Dermis microvascular lymphatic vessel endothelial cell (primary cell): ENCODE measurements around the gene XPNPEP2. TPM values are rescaled to one million over a fixed set of nuclear protein-coding genes. Genes with fewer than 3 reads are reported as not detected.
A peak's percentile ranks its signal among the peaks of the same experiment; 100 is the strongest.
"Not testable (repeated sequence)": the region's sequence is repeated elsewhere in the genome, so short reads cannot be mapped to it uniquely, and the experiment has no call there.

Experiments used
- DNase-seq, 2 donors: peaks; one replicate each; pipeline versions ENCODE4 v3.0.0 to v3.0.0-alpha.2; 2010; ENCODE audit warnings: low read depth in 2 of 2
- total RNA-seq: library from RNA; depleted of rRNA; stranded (reverse); fragments of >200 nt; gene quantifications from 2 replicates; pipeline ENCODE4 v1.2.1, GENCODE V29; 2014

The XPNPEP2 gene
- total RNA-seq, 1 donor from 2014 or later: not detected

DNA sequence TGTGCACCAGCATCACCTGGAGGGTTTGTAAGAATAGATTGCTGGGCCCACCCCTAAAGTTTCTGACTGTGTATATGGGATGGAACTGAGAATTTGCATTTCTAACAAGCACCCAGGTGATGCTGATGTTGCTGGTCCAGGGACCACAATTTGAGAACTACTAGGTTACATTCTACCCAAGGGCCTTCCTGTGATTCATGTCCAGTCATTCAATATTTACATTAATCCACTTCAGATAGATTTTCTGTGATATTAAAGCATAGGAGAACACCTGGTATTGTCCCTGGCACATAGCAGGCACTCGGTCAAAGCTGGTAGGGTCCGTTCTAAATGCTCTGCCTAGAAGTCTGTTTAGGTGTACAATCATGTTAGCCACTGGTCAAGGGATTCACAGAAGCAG lies 19.5 kb upstream of the XPNPEP2 start:
- no peak for DNase-seq

DNA sequence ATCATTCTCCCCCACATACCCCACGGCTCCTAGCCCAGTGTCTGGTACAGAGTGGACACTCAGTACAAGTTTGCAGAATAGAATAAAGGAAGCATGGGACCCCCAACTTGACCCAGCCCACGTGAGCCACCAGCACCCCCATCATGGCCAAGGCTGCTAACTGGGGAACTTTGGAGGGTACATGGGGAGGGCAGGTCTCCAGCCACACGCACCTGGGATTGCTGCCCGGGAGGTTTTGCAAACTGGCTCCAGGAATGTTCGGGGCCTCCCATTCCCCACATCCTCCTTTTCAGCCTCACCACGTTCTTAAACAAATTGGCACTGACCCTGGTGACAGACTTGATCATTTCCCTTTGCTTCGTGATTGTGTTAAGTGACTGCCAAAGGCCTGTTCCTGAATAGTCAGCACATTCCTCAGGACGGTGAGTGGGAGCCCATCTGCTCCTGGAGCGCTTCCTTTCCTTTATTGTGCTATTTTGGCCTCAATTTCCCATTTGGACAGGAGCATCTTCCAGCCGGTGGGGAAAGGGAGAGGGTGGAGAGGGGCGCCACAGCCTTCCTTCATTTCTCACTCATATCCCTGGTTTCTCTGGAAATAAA lies 18.7 kb upstream of the XPNPEP2 start:
- peak; percentile 11 to 68 for DNase-seq

DNA sequence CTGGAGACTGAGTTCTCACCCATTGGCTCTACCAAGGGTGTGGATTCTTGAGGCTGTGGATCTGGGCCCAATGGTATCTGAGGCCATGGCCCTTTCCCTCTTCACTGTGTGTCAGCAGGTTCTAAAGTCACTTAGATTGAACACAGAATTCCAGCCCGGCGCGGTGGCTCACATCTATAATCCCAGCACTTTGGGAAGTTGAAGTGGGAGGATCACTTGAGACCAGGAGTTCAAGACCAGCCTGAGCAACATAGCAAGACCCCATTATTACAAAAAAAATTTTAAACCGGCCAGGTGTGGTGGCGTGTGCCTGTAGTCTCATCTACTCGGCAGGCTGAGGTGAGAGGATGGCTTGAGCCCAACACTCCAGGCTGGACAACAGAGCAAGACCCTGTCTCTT lies 18.0 kb upstream of the XPNPEP2 start:
- DNase-seq: no peak

DNA sequence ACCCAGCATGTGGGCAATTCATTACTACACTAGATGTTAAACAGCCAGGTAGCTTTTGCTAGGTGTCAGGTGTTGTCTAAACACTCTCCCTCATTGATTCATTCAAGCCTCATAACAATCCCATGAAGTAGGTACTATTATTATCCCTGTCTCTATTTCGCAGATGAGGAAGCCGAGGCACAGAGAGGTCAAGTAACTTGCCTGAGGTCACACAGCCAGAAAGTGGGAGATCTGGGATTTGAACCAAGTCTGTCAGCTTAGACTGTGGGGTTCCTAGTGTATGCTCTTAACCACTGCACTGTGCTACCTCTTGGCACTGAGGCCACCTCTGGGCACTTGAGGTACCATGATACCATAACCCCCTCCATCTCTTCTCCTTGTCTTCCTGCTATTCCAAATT lies 17.4 kb upstream of the XPNPEP2 start:
- DNase-seq: no peak

DNA sequence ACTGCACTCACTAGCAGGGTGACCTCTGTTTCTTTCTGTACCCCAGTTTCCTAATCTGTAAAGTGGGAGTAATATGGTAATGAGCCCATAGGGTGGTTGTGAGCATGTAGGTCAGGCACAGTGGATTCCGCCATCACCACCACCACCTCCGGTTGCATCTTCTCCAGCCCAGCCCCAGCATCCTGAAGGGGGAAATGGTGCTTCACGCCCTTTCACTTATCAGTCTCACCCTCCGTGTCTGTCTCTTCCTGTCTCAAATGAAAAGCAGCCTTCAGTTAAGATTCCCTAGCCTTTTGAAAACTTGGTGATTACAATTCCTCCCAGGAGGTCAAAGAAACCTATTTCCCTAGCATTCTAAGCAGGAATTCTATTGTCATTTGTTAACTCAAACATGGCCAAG lies 16.9 kb upstream of the XPNPEP2 start:
- DNase-seq: peak in 1 of 2 donors; percentile 39

DNA sequence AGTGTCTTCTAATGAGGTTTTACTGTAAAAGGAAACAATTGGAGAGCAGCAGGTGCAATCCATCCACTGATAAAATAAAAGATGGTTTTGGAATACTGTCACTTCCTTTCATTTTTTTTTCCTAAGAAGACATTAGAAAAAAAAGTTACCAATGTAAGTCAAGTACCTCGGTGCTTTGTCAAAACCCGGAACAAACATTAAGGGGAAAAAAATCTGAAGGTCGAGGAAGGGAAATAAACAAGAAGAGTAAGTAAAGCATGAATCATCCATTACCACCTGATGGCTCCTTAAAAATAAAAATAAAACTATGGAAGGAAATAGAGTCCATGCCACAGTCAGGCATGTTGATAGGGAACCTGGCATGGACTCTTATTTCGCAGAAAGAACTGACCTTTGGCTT lies 15.3 kb upstream of the XPNPEP2 start:
- peak in 1 of 2 donors; percentile 20 for DNase-seq

DNA sequence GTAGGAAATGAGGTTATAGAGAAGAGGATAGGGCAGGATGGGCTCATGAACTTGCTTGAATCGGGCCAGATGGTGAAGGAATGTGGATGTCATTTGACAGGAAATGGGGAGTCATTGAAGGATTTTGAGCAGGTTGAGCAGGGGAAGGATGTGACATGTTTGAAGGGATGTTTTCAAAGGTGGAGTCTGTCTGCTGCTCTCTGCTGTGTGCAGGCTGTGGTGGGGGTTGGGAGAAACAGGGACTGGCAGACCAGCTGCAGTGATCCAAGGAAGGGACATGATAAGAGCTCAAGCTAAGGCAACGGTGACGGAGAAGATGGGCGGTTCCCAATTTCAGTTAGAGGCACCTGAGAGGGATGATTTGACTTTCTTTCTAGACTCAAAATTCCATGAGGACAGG lies 14.0 kb upstream of the XPNPEP2 start:
- DNase-seq: peak in 1 of 2 donors; percentile 34

DNA sequence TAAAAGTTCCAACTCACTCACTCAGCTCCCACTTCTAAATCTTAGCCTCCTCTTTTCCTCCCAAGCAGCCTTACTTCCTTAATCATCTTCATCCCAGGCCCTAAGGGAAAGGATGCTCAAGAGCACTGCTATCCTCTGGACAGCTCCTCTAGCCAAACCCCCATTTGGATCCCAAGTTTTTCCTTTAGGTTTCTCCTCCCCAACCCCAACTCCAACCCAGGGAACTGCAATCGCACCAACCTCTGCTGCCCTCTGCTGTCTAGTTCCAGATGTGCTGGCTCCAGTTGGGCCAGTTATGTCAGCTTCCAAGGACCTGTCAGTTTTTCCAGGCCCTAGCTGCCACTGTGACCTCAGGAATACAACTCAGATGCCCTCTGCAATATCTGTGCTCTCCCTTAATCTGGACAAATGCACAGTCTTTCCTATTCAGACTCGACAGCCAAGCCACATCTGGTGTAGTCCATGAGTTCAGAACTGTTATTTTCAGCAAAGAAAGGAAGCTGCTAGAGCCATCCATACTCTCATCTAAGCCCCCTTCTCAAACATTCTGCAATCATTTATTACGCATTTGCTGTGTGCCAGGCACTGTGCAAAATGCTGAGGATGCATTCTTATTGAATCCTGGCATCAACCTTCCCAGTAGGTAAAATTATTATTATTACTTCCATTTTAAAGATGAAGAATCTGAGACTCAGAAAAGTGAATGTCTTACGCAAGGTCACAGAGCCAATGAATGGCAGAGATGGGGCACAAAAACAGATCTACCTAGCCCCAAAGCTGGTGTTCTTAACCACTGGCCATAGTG lies 12.3 kb upstream of the XPNPEP2 start:
- peak; percentile 51 to 70 for DNase-seq

DNA sequence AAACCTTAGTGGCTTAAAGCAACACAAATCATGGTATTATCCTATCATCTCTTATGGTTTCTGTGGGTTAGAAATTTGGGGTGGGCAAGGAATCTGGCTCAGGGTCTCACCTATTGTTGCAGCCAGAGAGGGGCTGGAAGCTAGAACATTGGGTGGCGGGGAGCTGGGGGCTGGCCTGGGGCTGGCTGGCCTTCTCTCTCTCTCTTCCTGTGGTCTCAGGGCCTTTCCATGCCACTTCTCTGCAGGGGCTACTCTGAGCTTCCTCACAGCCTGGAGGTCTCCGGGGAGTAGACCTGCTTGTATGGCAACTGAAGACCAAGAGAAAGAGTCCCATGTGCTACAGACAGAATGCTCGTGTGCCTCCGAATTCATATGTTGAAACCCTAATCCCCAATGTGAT lies 10.7 kb upstream of the XPNPEP2 start:
- DNase-seq: no peak

DNA sequence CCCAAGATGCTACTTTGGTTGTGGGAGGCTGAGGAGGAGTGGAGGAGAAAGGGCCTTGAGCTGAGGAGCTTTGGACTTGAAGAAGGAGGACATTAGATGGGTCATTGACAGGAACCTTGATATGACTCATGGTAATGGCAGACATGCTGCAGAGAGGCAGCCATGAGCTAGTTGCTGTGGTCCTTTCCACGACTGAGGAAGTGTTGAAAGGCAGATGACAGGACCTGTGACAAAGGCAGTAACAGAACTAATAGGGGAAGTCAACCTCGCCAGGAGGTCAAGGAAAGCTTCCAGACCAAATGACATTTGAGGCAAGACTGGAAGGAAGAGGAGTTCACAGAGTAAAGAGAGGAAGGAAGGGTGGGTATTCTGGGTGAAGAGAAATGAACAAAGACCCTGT lies 7.6 kb upstream of the XPNPEP2 start:
- DNase-seq: no peak

DNA sequence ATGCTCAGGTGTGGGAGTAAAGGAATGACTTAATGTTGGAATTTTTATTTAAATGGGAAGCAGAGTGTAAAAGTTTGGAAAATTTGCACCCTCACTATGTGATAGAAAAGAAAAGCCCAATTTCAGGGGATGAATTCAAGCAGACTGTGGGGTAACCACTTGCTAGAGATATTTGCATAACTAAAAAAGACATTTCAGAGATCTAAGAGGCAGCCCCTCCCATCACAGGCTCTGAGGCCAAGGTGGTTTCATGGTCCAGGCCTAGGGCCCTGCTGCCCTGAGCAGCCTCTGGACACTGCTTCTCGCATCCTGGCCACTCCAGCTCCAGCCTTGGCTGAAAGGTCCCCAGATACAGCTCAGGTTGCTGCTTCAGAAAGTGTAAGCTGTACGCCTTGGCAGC lies 5.9 kb upstream of the XPNPEP2 start:
- no peak for DNase-seq

DNA sequence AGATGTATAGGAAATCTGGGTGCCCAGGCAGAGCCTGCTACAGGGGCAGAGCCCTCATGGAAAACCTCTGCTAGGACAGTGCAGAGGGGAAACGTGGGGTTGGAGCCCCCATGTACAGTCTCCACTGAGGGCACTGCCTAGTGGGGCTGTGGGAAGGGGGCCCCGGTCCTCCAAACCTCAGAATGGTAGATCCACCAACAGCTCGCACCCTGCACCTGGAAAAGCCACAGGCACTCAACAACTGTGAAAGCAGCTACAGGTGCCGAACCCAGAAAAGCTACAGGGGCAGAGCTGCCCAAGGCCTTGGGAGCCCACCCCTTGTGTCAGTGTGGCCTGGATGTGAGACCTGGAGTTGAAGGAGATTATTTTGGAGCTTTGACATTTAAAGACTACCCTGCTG lies 5.4 kb upstream of the XPNPEP2 start:
- no peak for DNase-seq

DNA sequence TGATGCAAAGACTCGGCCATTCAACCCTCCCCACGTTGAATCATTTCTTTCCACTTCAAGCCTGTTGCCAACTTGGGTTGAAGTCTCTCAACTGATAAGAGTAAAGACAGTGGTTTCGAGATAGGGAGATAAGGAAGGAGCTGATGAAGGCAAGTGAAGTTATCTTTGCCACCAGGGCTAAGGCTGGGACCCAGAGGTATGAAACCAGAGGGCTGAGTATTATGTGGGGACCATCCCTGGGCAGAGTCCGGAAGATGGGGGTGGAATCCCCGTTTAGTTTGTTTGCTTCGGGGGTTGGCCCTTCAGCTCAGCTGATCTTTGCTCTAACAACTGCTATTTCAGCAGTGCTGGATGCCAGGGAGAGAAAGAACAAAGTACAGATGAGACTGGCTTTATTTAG lies 2.3 kb upstream of the XPNPEP2 start:
- no peak for DNase-seq

DNA sequence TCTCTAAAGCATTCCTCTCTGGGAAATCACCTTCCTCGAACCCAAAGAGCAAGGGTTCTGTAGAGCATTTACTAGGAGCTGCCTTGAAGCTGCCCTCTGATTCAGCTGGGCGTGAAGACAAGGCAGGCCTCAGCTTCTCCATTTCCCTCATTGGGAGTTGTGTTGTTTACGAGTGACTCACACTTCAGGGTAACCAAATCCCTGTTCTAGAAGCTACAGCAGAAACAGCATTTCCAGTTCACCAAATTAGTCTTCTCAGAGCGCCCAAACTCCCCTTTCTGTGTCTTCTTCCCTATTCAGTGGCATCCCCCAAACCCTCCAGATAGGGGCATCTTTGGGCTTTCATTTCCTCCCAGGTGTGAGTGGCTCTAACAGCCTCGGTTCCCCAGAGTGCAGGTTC lies 863 bp upstream of the XPNPEP2 start:
- DNase-seq: no peak

DNA sequence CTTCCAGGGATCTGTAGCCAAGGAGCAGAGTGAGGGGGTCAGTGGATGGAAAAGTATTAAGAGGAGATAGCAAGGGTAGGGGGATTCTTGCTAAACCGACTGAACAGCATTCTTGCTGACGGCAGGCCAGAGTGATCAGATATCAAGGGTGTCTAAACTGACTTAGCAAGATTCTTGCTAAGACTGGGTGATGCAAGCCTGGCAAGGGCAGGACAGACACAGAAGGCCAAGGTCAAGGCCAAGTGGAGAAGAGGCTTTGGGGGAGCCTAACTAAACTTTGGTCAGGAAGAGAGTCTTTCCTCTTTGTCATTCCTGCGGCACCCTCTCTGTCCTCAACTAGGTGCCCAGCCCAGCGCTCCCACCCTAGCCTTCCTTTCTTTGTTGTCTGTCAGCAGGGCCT lies 799 bp downstream of the XPNPEP2 start:
- DNase-seq: no peak

DNA sequence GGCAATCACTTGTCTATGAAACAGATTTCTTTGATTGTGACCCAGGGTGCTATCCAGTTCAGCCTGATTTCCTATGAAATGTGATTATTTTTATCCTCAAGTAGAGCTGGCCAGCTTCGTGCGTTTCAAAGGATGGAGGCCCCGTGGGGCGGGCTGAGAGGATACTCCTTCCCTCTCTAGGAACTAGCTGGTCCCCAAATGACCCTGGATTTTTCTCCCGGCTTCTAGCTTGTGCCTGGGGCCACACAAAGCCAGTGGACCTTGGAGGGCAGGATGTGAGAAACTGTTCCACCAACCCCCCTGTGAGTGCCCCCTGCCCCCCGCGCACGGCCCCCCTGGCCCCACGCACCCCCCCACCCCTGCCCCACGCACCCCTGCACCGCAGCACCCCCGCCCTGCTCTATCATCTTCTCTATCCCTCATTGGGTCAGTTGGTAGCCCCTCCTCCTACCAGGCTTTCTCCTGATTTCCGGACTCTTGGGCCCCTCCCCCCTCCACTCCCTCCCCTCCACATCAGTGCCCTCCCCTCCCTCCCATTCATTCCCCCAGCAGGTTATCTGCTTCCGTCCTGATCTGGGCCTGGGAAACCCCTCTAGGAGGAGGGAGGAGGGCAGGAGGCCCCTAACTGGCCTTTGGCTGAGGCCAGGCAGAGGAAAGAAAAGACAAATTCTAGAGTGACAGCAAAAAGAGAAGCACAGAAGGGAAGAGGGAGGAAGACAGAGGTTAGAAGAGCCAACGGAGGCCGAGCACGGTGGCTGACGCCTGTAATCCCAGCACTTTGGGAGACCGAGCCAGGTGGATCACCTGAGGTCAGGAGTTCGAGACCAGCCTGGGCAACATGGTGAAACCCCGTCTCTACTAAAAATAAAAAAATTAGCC lies 3.3 kb downstream of the XPNPEP2 start:
- no peak for DNase-seq

DNA sequence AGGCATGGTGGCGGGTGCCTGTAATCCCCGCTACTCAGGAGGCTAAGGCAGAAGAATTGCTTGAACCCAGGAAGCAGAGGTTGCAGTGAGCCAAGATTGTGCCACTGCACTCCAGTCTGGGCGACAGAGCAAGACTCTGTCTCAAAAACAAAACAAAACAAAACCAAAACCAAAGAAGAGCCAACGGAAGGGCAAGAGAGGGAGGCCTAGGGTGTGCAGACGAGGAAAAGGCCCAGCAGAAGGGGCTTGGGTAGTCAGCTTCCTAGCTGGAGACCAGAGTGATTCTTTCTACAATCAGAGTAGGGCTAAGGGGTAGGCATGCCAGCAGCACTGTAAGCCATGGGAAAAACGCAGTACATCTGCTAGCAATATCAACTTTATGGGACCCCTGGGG lies 4.0 kb downstream of the XPNPEP2 start:
- not testable (repeated sequence) for DNase-seq

DNA sequence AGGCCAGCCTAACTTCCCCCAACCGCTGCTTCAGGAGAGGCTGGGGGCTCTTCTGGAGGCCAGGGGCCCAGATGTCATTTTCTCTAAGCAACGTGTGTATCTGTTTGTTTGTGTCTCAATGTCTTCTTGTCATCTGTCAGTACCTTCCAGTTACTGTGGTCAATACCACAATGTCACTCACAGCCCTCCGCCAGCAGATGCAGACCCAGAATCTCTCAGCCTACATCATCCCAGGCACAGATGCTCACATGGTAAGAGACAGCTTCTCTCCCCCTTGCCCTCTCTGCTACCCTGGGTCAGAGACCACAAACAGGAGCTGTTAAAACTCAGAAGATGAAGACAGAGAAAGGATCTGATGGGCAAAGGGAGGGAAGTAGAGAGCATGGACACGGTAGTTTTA lies 5.0 kb downstream of the XPNPEP2 start:
- DNase-seq: no peak

DNA sequence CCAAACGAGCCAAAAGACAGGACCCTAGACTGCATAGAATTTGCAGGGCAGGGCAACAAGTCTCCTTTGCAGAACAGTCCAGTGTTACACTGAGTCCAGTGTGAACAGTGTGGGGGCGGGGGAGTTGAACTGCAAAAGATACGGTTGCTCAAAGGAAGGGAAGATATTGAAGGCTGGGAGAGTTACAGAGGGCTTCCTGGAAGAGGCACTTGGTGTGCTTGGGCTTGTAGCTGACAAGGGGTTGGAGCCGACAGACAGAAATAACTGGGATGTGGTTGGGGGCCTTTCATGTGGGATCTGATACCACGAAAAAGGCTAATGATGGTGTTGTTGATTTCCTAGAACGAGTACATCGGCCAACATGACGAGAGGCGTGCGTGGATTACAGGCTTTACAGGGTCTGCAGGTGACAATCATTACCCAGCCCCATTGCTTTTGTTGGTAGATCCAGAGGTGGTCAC lies 6.1 kb downstream of the XPNPEP2 start:
- no peak for DNase-seq

DNA sequence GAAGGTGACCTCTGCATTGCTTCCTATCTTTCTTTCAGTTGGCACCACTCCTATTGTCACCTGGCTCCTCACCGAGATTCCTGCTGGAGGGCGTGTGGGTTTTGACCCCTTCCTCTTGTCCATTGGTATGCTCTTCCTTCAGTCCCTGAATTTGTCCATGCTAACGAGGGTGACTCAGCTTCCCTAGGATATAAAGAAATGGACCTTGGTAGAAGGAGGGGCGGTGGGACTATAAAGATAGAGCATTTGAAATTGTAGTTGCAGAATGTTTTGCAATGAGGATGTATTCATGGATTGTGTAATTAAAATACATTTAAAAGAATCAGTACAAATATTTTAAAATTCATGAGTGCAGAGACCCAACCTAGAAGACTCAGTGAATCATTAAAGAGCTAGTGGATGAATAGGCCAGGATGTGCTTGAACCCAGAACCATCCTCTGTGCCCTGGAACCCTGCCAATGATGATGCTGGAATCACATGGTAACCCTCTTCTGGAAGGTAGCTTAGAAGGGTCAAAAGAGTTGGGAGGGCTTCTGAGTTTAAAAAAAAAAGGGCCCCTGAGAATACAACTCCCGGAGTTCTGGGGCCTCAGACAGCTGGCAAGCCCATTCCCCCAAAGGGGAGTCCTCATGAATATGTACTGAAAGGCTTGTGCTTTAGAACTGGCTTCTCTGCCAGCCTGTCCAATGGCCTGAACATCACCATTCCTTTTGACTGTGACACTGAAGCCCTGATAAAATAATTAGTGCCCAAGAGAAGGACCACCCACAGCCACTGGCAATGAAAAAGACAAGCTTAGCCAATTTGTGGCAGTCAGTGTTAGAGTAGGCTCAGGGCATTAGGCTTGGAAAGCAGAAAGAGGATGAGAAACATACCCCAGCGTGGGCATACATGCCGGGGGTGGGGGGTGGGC lies 8.0 kb downstream of the XPNPEP2 start:
- DNase-seq: no peak

DNA sequence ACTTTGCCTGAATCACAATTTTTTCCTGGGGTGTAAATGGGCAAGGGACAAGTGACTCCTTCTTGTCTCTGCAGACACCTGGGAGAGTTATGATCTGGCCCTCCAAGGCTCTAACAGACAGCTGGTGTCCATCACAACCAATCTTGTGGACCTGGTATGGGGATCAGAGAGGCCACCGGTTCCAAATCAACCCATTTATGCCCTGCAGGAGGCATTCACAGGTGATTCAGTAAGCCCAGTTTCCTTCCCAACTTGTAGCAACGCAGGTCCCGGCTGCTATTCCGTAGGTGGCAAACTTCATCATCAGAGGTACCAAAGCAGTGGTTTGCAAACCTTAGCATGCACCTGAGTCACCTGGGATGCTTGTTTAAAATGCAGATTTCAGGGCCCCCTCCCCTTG lies 8.8 kb downstream of the XPNPEP2 start:
- no peak for DNase-seq
